K562 (cell line): ENCODE data around the gene ST6GALNAC6. TPM values are rescaled to one million over a fixed set of nuclear protein-coding genes. Genes with fewer than 3 reads are reported as not detected.

Source experiments
- BRCA1 ChIP-seq, 2 experiments: fragments of 450-650 bp in 1 of 2; sonication (generic) in 1 of 2; formaldehyde crosslinking in 1 of 2; IDR thresholded peaks; 2 replicates each; pipeline versions ENCODE4 v1.5.0 to v1.6.1; 2017 to 2020; ENCODE audit warnings: mild to moderate bottlenecking in 1 of 2, missing genetic modification reagents in 1 of 2
- CBX1 ChIP-seq: sonication (generic); IDR thresholded peaks from 2 replicates; pipeline ENCODE4 v1.6.1; 2016; ENCODE audit warnings: antibody characterized with exemption, low read depth, mild to moderate bottlenecking
- CC2D1A ChIP-seq: fragments of 450-650 bp; IDR thresholded peaks from 2 replicates; pipeline ENCODE4 v1.6.1; 2017; ENCODE audit warnings: mild to moderate bottlenecking
- CHD4 ChIP-seq: fragments of 200-600 bp; sonication (generic); IDR thresholded peaks from 3 replicates; pipeline ENCODE4 v1.6.1; 2012; ENCODE audit warnings: low read depth, mild to moderate bottlenecking, mixed read lengths, low read length, inconsistent platforms; ENCODE audit not compliant: insufficient read depth, insufficient replicate concordance, poor library complexity, severe bottlenecking
- GTF2E2 ChIP-seq: fragments of 200-800 bp; sonication (Bioruptor generic); IDR thresholded peaks from 2 replicates; pipeline ENCODE4 v1.6.1; 2016; ENCODE audit warnings: missing genetic modification characterization, missing compliant biosample characterization
- HEY1 ChIP-seq: fragments of 250-450 bp; sonication (Bioruptor Pico); IDR thresholded peaks from 2 replicates; pipeline ENCODE4 v1.5.0; 2020; ENCODE audit warnings: mild to moderate bottlenecking, moderate library complexity, borderline replicate concordance
- KDM5B ChIP-seq: fragments of 200-600 bp; sonication (generic); IDR thresholded peaks from 2 replicates; pipeline ENCODE4 v1.6.1; 2012; ENCODE audit warnings: low read depth, mild to moderate bottlenecking, moderate library complexity, low read length, control low read depth, inconsistent platforms; ENCODE audit not compliant: insufficient replicate concordance
- MAZ ChIP-seq, 2 experiments: fragments of 450-650 bp in 1 of 2; sonication (generic) in 1 of 2; formaldehyde crosslinking; IDR thresholded peaks in 1 of 2; conservative IDR thresholded peaks in 1 of 2; 2 replicates each; pipeline versions ENCODE4 v1.4.0 to v1.5.0; 2020; ENCODE audit warnings: mild to moderate bottlenecking in 1 of 2, missing genetic modification reagents in 1 of 2
- MBD1 ChIP-seq: fragments of 250-450 bp; sonication (Bioruptor Pico); IDR thresholded peaks from 2 replicates; pipeline ENCODE4 v1.8.0; 2022; ENCODE audit warnings: inconsistent platforms
- MYC ChIP-seq, 2 experiments: fragments of 250-450 bp in 1 of 2; sonication (Bioruptor Pico) in 1 of 2; IDR thresholded peaks; 2 replicates each; pipeline versions ENCODE4 v1.5.1 to v1.6.1; 2012 to 2021; ENCODE audit warnings: low read depth in 2 of 2, borderline replicate concordance in 1 of 2, improper control_type of control experiment in 1 of 2, low read length in 1 of 2, mild to moderate bottlenecking in 1 of 2, moderate library complexity in 1 of 2
- NFIX ChIP-seq: fragments of 250-450 bp; sonication (Bioruptor Pico); IDR thresholded peaks from 2 replicates; pipeline ENCODE4 v1.4.0; 2020; ENCODE audit warnings: low read depth, mild to moderate bottlenecking, moderate library complexity
- PYGO2 ChIP-seq: fragments of 450-650 bp; IDR thresholded peaks from 2 replicates; pipeline ENCODE4 v1.6.1; 2016; ENCODE audit warnings: mild to moderate bottlenecking, missing genetic modification characterization, moderate library complexity, missing compliant biosample characterization
- SMARCA5 ChIP-seq: fragments of 450-650 bp; IDR thresholded peaks from 2 replicates; pipeline ENCODE4 v1.6.1; 2016
- ZBTB33 ChIP-seq: sonication (generic); formaldehyde crosslinking; IDR thresholded peaks from 2 replicates; pipeline ENCODE4 v1.8.1; 2023; ENCODE audit warnings: mild to moderate bottlenecking, missing genetic modification reagents
- ZNF740 ChIP-seq, 3 experiments: fragments of 200-800 bp in 1 of 3; sonication (Bioruptor generic) in 1 of 3; sonication (generic) in 1 of 3; formaldehyde crosslinking in 1 of 3; IDR thresholded peaks; 2 replicates each; pipeline versions ENCODE4 v1.6.1 to v1.8.0; 2016 to 2022; ENCODE audit warnings: mild to moderate bottlenecking in 2 of 3, missing compliant biosample characterization in 2 of 3, missing genetic modification characterization in 2 of 3, missing genetic modification reagents in 1 of 3
- ZNF79 ChIP-seq: fragments of 250-450 bp; sonication (Bioruptor Pico); IDR thresholded peaks from 2 replicates; pipeline ENCODE4 v1.4.0; 2020; ENCODE audit warnings: low read depth, mild to moderate bottlenecking, moderate library complexity
- polyA plus RNA-seq, 8 experiments: library from polyadenylated mRNA; depleted of rRNA in 4 of 8; stranded (reverse) in 5 of 8; unstranded in 3 of 8; fragments of >200 nt; fragmentation: Nextera tagmentation in 2 of 8; fragmentation: Illumina TruSeq in 1 of 8; extraction: Ambion mirVana in 2 of 8; extraction: Trizol in 1 of 8; gene quantifications; 2 replicates each; pipeline versions ENCODE4 v1.2.1 to v1.2.3, GENCODE V29; 2011 to 2014; ENCODE audit warnings: inconsistent platforms in 1 of 8, missing spikeins in 1 of 8
- total RNA-seq, 7 experiments: library from RNA; depleted of rRNA in 6 of 7; stranded (reverse); fragments of >200 nt in 6 of 7; fragmentation: Illumina TruSeq in 2 of 7; extraction: Trizol in 2 of 7; gene quantifications; 2 replicates each; pipeline versions ENCODE4 v1.2.1 to v1.2.3, GENCODE V29; 2011 to 2021; ENCODE audit warnings: low replicate concordance in 1 of 7
- TF ChIP-seq, protein P1 (sequence below): fragments of 450-650 bp; formaldehyde crosslinking; IDR thresholded peaks from 2 replicates; pipeline ENCODE4 v1.4.0; 2020; ENCODE audit warnings: mild to moderate bottlenecking
- TF ChIP-seq, protein P2 (sequence below), 2 experiments: fragments of 200-800 bp in 1 of 2; sonication (Bioruptor generic) in 1 of 2; sonication (generic) in 1 of 2; formaldehyde crosslinking in 1 of 2; IDR thresholded peaks in 1 of 2; conservative IDR thresholded peaks in 1 of 2; 2 replicates each; pipeline versions ENCODE4 v1.5.0 to v1.6.1; 2016 to 2020; ENCODE audit warnings: missing compliant biosample characterization in 1 of 2, missing genetic modification characterization in 1 of 2, missing genetic modification reagents in 1 of 2

ST6GALNAC6 gene
- total and polyA plus RNA-seq, 9 of the 15 experiments (the other 6 are each of a cell fraction or from before 2014, with no cell fraction given), result 0.13 to 23.0 (median 14.5) TPM

DNA sequence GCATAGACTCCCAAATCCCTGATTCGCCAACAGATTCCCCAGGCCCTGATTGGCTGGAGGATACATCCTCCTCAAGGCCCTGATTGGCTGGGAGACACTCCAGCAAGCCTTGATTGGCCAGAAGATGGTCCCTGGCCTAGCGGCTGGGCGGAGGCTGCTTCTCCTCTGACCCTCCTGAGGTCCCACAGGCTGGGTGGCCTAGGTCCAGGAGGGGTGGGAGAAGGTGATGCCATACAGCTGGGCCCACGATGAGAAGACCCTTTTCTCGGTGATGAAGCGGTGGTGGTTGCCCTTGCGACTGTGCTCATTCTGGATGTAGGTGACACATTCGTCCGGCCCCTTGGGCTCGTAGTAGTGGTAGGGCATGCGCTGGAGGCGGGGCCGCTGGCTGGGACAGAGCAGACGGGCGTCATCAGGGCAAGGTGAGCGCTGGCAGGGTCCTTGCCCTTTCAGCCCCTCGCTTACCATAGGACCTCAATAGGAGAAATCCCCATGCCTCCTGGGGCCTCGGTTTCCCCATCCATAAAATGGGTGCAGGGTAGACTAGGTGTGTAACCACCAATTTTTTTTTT, 12.9 kb downstream of the ST6GALNAC6 start (continued):
- TF ChIP-seq CC2D1A, result 0 out of 2 replicates have a peak, but pooled peaks have one; percentile 7
- no peak for TF ChIP-seq MYC (IDR thresholded peaks at IDR 0.05; ENCODE audit: low read depth, low read length)
- TF ChIP-seq MYC (CRISPR knock-in tag; IDR thresholded peaks at IDR 0.05; ENCODE audit: borderline replicate concordance, low read depth), result no peak
- TF ChIP-seq MAZ (CRISPR knock-in tag; conservative IDR thresholded peaks at IDR 0.05 in 1 of 2, IDR thresholded peaks at IDR 0.05 in 1 of 2), result no peak
- TF ChIP-seq SMARCA5, result peak; percentile 91
- peak; percentile 88 for TF ChIP-seq ZBTB33 (CRISPR knock-in tag)
- no peak for TF ChIP-seq ZNF79
- TF ChIP-seq ZNF740 (CRISPR knock-in tag; IDR thresholded peaks at IDR 0.05), result no peak
- no peak for TF ChIP-seq ZNF740 (tag; IDR thresholded peaks at IDR 0.05)
- TF ChIP-seq GTF2E2 (tag), result no peak
- no peak for TF ChIP-seq KDM5B
- TF ChIP-seq PYGO2 (tag), result no peak
- TF ChIP-seq, protein P1, sequence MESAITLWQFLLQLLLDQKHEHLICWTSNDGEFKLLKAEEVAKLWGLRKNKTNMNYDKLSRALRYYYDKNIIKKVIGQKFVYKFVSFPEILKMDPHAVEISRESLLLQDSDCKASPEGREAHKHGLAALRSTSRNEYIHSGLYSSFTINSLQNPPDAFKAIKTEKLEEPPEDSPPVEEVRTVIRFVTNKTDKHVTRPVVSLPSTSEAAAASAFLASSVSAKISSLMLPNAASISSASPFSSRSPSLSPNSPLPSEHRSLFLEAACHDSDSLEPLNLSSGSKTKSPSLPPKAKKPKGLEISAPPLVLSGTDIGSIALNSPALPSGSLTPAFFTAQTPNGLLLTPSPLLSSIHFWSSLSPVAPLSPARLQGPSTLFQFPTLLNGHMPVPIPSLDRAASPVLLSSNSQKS, result no peak
- peak; percentile 78 for TF ChIP-seq CHD4
- TF ChIP-seq, protein P2, sequence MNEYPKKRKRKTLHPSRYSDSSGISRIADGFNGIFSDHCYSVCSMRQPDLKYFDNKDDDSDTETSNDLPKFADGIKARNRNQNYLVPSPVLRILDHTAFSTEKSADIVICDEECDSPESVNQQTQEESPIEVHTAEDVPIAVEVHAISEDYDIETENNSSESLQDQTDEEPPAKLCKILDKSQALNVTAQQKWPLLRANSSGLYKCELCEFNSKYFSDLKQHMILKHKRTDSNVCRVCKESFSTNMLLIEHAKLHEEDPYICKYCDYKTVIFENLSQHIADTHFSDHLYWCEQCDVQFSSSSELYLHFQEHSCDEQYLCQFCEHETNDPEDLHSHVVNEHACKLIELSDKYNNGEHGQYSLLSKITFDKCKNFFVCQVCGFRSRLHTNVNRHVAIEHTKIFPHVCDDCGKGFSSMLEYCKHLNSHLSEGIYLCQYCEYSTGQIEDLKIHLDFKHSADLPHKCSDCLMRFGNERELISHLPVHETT (CRISPR knock-in tag; conservative IDR thresholded peaks at IDR 0.05 in 1 of 2, IDR thresholded peaks at IDR 0.05 in 1 of 2), result no peak
- TF ChIP-seq CBX1, result 0 out of 2 replicates have a peak, but pooled peaks have one; percentile 81
- TF ChIP-seq HEY1 (CRISPR knock-in tag), result no peak
- TF ChIP-seq MBD1 (CRISPR knock-in tag), result no peak
- no peak for TF ChIP-seq NFIX
- no peak for TF ChIP-seq BRCA1 (IDR thresholded peaks at IDR 0.05)
- TF ChIP-seq BRCA1 (CRISPR knock-in tag; IDR thresholded peaks at IDR 0.05), result no peak
